Panc1 (cell line): ENCODE measurements around the gene LACRT. TPM values are rescaled to one million over a fixed set of nuclear protein-coding genes. Genes with fewer than 3 reads are reported as not detected.

ENCODE experiments used
- ATAC-seq: fragments of 200-7000 bp; cut with Tn5 transposase; 2 replicates; pipeline ENCODE4 v1.9.1; 2020; ENCODE audit warnings: mild to moderate bottlenecking, moderate library complexity
- BruUV-seq: library from RNA; stranded (reverse); fragments of 400-500 nt; replicated peaks from 2 replicates; lab custom pipeline; 2021; lab: Mats Ljungman, UMichigan
- CTCF ChIA-PET: fragments of 300-600 bp; sonication (Branson Sonifier 250); formaldehyde crosslinking; loops from one replicate; lab custom pipeline; 2022; ENCODE audit warnings: antibody characterized with exemption; lab: Charles Lee
- POLR2A ChIA-PET: fragments of 300-600 bp; sonication (Branson Sonifier 250); formaldehyde crosslinking; loops from one replicate; lab custom pipeline; 2022; ENCODE audit warnings: antibody characterized with exemption; lab: Charles Lee
- DNase-seq: peaks from one replicate; pipeline ENCODE4 v3.0.0-alpha.2; 2010; ENCODE audit warnings: low read depth, low spot score
- H3K27ac ChIP-seq: 2 replicates; pipeline ENCODE4 v1.5.1; 2011; ENCODE audit warnings: mild to moderate bottlenecking, low read length, inconsistent platforms
- H3K27me3 ChIP-seq: fragments of 200-500 bp; sonication (Bioruptor generic); 2 replicates; pipeline ENCODE4 v1.6.0; 2014; ENCODE audit warnings: low read length, inconsistent platforms; ENCODE audit not compliant: control insufficient read depth, insufficient read depth
- H3K36me3 ChIP-seq: fragments of 200-500 bp; sonication (Bioruptor generic); 2 replicates; pipeline ENCODE4 v1.5.1; 2014; ENCODE audit warnings: inconsistent platforms, mild to moderate bottlenecking, low read length, moderate library complexity; ENCODE audit not compliant: control insufficient read depth, insufficient read depth
- H3K4me1 ChIP-seq: 2 replicates; pipeline ENCODE4 v1.5.1; 2011; ENCODE audit warnings: inconsistent platforms, mild to moderate bottlenecking, low read length, moderate library complexity; ENCODE audit not compliant: control insufficient read depth, insufficient read depth
- H3K4me3 ChIP-seq, 2 experiments: 2 replicates each; pipeline ENCODE4 v1.5.1; 2011 to 2012; ENCODE audit warnings: low read depth in 2 of 2, low read length in 2 of 2, mild to moderate bottlenecking in 2 of 2, inconsistent platforms in 1 of 2, moderate library complexity in 1 of 2
- H3K9me3 ChIP-seq: fragments of 200-500 bp; sonication (Bioruptor generic); 2 replicates; pipeline ENCODE4 v1.5.1; 2014; ENCODE audit warnings: low read depth, mild to moderate bottlenecking, inconsistent platforms, low read length, moderate library complexity; ENCODE audit not compliant: control insufficient read depth, insufficient read depth
- POLR2AphosphoS5 ChIP-seq: IDR thresholded peaks from 2 replicates; pipeline ENCODE4 v1.6.1; 2012; ENCODE audit warnings: mild to moderate bottlenecking, low read depth, low read length, moderate library complexity
- SIN3A ChIP-seq: IDR thresholded peaks from 2 replicates; pipeline ENCODE4 v1.6.1; 2012; ENCODE audit warnings: low read depth, mild to moderate bottlenecking, low read length, moderate library complexity, borderline replicate concordance; ENCODE audit not compliant: insufficient read depth
- TCF7L2 ChIP-seq: IDR thresholded peaks from 2 replicates; pipeline ENCODE4 v1.6.1; 2011; ENCODE audit warnings: mild to moderate bottlenecking, low read depth, low read length, inconsistent platforms
- in situ Hi-C: cut with HindIII; loops from 2 replicates; pipeline ENCODE4 v1.10.0; 2016; ENCODE audit warnings: low sequenced_read_pairs, low pct_unique_long_range_greater_than_20kb
- intact Hi-C: fragments of 100-400 bp; cut with micrococcal nuclease; formaldehyde crosslinking; loops from one replicate; pipeline ENCODE4 v1.10.0; 2022; ENCODE audit not compliant: unreplicated experiment
- total RNA-seq: library from RNA; stranded (reverse); gene quantifications from one replicate; pipeline ENCODE4 v1.2.1, GENCODE V29; 2021; ENCODE audit not compliant: unreplicated experiment
- TF ChIP-seq, protein P1 (sequence below), 2 experiments: IDR thresholded peaks; 2 replicates each; pipeline ENCODE4 v1.6.1; 2011 to 2012; ENCODE audit warnings: low read depth in 2 of 2, control low read depth in 1 of 2, low read length in 1 of 2, mild to moderate bottlenecking in 1 of 2, moderate library complexity in 1 of 2; ENCODE audit not compliant: insufficient read depth in 1 of 2
- TF ChIP-seq, protein P2 (sequence below): fragments of 450-650 bp; IDR thresholded peaks from 2 replicates; pipeline ENCODE4 v1.5.1; 2017; ENCODE audit warnings: mild to moderate bottlenecking

The LACRT gene
- total RNA-seq, 1 experiment from 2014 or later, result not detected

DNA sequence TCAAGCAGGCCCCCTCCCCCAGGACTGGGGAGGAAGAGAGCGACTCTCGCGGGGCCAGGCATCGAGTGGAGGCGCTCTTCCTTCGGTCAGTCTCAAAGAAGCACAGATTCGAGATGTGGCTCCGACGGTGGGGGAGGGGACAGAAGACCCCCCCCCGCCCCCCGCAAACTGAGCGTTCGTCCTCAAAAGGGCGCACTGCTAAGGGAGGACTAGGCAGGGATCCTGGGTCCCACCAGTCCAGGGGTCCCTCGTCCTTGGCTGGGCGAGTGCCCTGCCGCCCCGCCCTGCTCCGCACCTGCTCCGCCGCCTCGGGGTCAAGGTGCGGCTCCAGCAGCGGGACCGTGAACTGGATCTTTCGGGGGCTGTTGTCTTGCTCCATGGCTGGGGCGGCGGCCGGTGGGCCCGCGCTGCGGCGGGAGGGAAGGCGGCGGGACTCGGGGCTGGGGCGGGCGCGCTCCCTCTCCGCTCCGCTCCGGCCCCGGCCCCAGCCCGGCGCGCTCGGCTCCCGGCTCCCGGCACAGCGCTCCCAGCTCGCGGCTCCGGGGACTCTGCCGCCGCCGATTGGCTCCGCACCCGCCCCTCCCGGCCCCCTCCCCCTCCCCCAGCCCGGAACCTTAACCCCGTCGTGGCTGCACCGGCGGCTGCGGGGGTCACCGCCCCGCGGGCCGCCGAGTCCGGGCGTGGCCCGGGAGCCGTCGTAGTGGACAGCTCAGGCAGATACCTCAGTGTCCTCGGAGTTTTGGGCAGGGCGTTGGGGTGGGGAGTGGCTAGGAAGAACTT, 46.4 kb downstream of the LACRT start, which contains the start of gene PPP1R1A:
PPP1R1A (minus strand) TSS at position 550 of the 780 bp plus-strand sequence; CDS start at position 379, 171 bp downstream.
- in situ Hi-C loops, result no loop called here
- Histone ChIP-seq H3K27ac (no peak within 1 kb of the TSS), H3K9me3 (no peaks in the 10 kb centered on the region), H3K27me3 (peaks cover 21% of the 10 kb centered on the region), H3K4me3 (peak within 1 kb of the TSS; percentile 16 to 20; a peak in 1 of 4 replicates), H3K36me3 (no peaks in the 10 kb centered on the region), H3K4me1 (no peaks in the 10 kb centered on the region; the same call in 1 of the 2 replicates)
- POLR2A ChIA-PET, result no interaction called here
- ATAC-seq (peak; percentile 49; the same call in 1 of the 2 replicates), DNase-seq (no peak)
- TF ChIP-seq SIN3A (no peak), TCF7L2 (no peak), POLR2AphosphoS5 (no peak)
- TF ChIP-seq, protein P1, sequence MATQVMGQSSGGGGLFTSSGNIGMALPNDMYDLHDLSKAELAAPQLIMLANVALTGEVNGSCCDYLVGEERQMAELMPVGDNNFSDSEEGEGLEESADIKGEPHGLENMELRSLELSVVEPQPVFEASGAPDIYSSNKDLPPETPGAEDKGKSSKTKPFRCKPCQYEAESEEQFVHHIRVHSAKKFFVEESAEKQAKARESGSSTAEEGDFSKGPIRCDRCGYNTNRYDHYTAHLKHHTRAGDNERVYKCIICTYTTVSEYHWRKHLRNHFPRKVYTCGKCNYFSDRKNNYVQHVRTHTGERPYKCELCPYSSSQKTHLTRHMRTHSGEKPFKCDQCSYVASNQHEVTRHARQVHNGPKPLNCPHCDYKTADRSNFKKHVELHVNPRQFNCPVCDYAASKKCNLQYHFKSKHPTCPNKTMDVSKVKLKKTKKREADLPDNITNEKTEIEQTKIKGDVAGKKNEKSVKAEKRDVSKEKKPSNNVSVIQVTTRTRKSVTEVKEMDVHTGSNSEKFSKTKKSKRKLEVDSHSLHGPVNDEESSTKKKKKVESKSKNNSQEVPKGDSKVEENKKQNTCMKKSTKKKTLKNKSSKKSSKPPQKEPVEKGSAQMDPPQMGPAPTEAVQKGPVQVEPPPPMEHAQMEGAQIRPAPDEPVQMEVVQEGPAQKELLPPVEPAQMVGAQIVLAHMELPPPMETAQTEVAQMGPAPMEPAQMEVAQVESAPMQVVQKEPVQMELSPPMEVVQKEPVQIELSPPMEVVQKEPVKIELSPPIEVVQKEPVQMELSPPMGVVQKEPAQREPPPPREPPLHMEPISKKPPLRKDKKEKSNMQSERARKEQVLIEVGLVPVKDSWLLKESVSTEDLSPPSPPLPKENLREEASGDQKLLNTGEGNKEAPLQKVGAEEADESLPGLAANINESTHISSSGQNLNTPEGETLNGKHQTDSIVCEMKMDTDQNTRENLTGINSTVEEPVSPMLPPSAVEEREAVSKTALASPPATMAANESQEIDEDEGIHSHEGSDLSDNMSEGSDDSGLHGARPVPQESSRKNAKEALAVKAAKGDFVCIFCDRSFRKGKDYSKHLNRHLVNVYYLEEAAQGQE (IDR thresholded peaks at IDR 0.05; ENCODE audit: insufficient read depth in 1 of 2, low read depth in 2 of 2, low read length in 1 of 2), result no peak
- TF ChIP-seq, protein P2, sequence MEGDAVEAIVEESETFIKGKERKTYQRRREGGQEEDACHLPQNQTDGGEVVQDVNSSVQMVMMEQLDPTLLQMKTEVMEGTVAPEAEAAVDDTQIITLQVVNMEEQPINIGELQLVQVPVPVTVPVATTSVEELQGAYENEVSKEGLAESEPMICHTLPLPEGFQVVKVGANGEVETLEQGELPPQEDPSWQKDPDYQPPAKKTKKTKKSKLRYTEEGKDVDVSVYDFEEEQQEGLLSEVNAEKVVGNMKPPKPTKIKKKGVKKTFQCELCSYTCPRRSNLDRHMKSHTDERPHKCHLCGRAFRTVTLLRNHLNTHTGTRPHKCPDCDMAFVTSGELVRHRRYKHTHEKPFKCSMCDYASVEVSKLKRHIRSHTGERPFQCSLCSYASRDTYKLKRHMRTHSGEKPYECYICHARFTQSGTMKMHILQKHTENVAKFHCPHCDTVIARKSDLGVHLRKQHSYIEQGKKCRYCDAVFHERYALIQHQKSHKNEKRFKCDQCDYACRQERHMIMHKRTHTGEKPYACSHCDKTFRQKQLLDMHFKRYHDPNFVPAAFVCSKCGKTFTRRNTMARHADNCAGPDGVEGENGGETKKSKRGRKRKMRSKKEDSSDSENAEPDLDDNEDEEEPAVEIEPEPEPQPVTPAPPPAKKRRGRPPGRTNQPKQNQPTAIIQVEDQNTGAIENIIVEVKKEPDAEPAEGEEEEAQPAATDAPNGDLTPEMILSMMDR, result no peak
- CTCF ChIA-PET, result interaction anchor here (0.6 to 0.7 kb wide), 2 partner anchors 189 to 389 kb away, joined by 4 to 11 read pairs; no protein-coding TSS in a partner anchor
- BruUV-seq, result no TSS peak
- intact Hi-C loops, result no loop called here

DNA sequence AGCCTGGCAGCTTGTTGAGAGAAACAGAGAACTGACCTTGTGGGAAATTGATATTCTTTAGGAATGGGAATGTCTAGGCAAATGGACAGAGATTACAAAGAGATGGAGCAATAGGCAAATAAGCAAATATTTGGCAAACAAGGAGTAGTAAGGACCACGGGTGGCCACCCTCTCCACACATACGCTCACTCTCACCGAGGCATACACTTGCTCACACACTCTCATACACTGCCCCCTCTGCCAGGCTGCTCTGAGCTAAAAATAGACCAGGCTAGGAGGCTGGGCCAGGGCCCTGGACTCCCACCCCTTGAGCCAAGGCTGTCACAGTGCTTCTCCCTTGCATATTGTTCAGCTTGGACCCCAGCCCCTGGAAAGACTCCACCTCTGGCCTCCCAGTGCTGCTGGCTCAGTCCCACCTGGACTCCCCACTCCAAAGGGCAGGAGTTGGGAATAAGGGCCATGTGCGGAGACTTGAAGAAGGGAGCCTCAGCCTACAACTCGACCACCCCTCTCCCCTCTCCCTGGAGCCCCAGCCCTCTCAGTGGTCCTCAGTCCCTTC, 47.3 kb downstream of the LACRT start:
- TF ChIP-seq SIN3A (no peak), POLR2AphosphoS5 (no peak), TCF7L2 (no peak)
- TF ChIP-seq, protein P2, result no peak
- TF ChIP-seq, protein P1 (IDR thresholded peaks at IDR 0.05; ENCODE audit: insufficient read depth in 1 of 2, low read depth in 2 of 2, low read length in 1 of 2), result no peak
- CTCF ChIA-PET, result interaction anchor here (0.6 kb wide), 1 partner anchor 614 kb away, joined by 5 read pairs; no protein-coding TSS in a partner anchor
- DNase-seq, result no peak
- Histone ChIP-seq H3K27me3 (peaks cover 21% of the 10 kb centered on the region), H3K9me3 (no peaks in the 10 kb centered on the region), H3K4me1 (no peaks in the 10 kb centered on the region; the same call in 1 of the 2 replicates), H3K27ac (no peak overlapping the region), H3K4me3 (no peak overlapping the region), H3K36me3 (no peaks in the 10 kb centered on the region)
- POLR2A ChIA-PET, result interaction anchor here (0.5 kb wide), 1 partner anchor 10 kb away, joined by 4 read pairs; no protein-coding TSS in a partner anchor
- no TSS peak for BruUV-seq
- no peak for ATAC-seq
- intact Hi-C loops (no loop called here), in situ Hi-C loops (no loop called here)
